Endothelial cell of umbilical vein (primary cell): ENCODE measurements around the gene CNP.

Experiments
- CTCF ChIP-seq, 2 donors: IDR thresholded peaks; 1 replicate in 1 of 2; 2 replicates in 1 of 2; pipeline ENCODE4 v1.5.1; 2011; ENCODE audit warnings: low read length in 2 of 2, mild to moderate bottlenecking in 2 of 2, moderate library complexity in 2 of 2, control low read depth in 1 of 2, inconsistent platforms in 1 of 2, low read depth in 1 of 2; ENCODE audit not compliant: insufficient read depth in 1 of 2; ENCODE audit errors: extremely low read depth in 1 of 2
- EZH2 ChIP-seq: IDR thresholded peaks from 2 replicates; pipeline ENCODE4 v1.6.1; 2012; ENCODE audit warnings: borderline replicate concordance, low read depth, mild to moderate bottlenecking, moderate library complexity, low read length, inconsistent platforms; ENCODE audit not compliant: severe bottlenecking
- MAX ChIP-seq: IDR thresholded peaks from 2 replicates; pipeline ENCODE4 v1.6.1; 2011; ENCODE audit not compliant: insufficient read depth, insufficient read length
- MYC ChIP-seq: IDR thresholded peaks from one replicate; pipeline ENCODE4 v1.6.1; 2011; ENCODE audit warnings: mild to moderate bottlenecking, low read depth, low read length
- POLR2A ChIP-seq: IDR thresholded peaks from 2 replicates; pipeline ENCODE4 v1.6.1; 2012; ENCODE audit warnings: low read depth, mild to moderate bottlenecking, control low read depth, low read length
- POLR2AphosphoS5 ChIP-seq: IDR thresholded peaks from 2 replicates; pipeline ENCODE4 v1.6.1; 2012; ENCODE audit warnings: low read depth, mild to moderate bottlenecking, control low read depth, low read length, moderate library complexity; ENCODE audit not compliant: insufficient read depth

DNA sequence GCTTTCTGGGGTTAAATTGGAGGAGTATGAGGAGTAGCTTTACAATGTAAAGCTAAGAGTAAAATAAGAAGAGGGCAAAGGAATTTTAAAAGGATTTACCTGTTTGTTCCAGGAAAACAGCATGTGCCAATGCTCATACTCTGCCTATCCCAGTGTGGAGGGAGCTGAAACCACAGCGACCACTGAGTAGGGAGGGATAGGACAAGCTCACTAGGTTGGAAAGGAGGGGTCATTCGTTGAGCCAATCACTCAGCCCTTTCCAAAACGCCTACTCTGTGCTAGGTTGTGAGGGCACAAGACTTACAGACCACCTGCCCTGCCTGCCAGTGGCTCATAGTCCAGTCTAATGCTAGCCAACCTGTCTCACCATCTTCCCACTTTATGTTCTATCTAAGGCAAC lies 51.7 kb downstream of the CNP start:
- TF ChIP-seq CTCF (IDR thresholded peaks at IDR 0.05; ENCODE audit: extremely low read depth in 1 of 2, insufficient read depth in 1 of 2, low read depth in 1 of 2, low read length in 2 of 2) (no peak), EZH2 (no peak), POLR2AphosphoS5 (no peak), POLR2A (no peak), MAX (no peak), MYC (no peak)
